T-helper 22 cell (primary cell): Measurements from ENCODE around the gene CHAC1.
"Not testable (repeated sequence)": the region's sequence is repeated elsewhere in the genome, so short reads cannot be mapped to it uniquely, and the experiment has no call there.

Experiments used
- DNase-seq: peaks from one replicate; pipeline ENCODE4 v3.0.0-alpha.2; 2020; ENCODE audit warnings: low read depth

CHAC1 gene

DNA sequence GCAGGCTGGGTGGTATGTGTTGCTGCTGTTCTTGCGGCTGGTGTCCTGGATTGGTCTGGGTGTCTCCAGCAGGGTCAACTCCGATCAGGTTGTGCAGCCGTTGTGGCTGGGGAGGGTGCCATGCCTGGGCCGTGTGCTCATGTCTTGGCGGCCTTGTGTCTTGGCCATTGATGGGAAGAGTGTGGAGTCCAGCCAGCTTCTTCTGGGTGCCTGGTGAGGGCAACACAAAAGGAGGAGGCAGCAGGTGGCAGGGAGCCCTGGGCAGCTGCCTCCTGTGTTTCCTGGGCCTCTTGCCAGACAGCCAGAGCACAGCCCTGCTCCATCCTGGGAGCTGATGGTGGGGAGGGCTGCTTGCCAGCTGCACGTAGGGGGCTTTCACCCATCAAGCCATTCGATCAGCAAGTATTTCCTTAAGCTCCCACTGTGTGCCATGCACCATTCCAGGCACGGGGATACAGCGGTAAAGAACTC lies 4.3 kb downstream of the CHAC1 start:
- DNase-seq = no peak

DNA sequence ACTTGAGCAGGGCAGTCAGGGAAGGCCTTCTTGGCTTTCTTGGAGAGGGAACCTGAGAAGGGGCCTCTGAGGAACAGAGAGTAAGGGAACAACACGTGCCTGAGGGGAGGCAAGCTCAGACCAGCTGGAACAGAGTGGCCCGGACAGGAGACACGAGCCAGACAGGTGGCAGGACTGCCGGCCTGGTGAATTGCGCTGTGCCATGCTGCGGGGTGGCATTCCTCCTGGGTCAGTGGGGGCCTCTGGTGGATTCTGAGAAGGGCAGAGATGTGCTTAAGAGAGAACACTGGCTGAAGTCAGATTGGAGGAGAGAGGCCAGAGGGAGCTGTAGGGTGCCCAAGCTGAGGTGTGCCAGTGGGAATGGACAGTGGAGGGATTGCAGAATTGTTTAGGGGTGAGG lies 4.9 kb downstream of the CHAC1 start:
- no peak for DNase-seq

DNA sequence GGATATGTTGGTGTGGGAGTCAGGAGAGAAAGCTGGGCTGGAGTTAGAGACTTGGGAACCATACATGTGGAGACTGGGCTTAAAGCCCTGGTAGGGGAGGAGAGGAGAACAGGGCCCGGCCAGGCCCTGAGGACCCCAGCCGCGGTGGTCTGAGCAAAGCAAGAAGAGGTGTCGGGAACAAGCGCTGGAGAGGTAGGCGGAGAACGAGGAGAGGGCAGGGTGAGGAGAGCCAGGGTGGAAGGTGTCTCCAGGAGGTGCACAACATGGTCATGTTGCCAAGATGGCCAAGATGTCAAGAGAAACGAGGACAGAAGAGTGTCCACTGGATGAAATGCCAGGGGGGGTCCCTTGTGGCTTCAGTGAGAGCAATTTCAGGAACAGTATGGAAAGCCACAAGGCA lies 5.5 kb downstream of the CHAC1 start:
- no peak for DNase-seq

DNA sequence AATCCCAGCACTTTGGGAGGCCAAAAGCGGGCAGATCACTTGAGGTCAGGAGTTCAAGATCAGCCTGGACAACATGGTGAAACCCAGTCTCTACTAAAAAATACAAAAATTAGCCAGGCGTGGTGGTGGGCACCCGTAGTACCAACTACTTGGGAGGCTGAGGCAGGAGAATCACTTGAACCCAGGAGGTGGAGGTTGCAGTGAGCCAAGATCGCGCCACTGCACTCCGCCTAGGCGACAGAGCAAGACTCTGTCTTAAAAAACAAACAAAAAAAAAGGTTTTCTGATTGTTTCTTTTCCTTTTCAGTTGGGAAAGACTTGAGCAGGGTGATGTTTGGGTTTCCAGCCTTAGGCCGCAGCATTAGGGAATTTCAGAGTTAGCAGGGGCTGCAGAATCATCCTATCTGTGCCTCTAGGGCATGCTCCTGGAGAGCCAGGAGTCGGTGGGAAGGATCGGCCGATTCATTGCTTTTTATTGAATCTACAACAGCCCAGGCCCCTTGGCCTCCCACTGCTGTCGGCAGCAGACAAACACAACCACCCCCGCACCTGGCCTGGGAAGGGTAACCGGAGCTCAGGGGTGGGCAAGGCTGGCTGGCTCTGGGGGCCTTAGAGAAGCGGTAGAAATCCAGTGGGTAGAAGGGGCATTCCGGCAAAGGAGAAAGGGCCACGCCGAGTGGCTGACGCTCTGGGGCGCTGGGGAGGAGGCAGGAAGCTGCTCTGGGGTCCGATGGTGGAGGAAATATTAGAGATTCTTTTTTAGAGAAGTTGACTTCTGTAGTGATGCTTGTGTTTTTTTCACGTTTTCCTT lies 6.3 kb downstream of the CHAC1 start:
- no peak for DNase-seq

DNA sequence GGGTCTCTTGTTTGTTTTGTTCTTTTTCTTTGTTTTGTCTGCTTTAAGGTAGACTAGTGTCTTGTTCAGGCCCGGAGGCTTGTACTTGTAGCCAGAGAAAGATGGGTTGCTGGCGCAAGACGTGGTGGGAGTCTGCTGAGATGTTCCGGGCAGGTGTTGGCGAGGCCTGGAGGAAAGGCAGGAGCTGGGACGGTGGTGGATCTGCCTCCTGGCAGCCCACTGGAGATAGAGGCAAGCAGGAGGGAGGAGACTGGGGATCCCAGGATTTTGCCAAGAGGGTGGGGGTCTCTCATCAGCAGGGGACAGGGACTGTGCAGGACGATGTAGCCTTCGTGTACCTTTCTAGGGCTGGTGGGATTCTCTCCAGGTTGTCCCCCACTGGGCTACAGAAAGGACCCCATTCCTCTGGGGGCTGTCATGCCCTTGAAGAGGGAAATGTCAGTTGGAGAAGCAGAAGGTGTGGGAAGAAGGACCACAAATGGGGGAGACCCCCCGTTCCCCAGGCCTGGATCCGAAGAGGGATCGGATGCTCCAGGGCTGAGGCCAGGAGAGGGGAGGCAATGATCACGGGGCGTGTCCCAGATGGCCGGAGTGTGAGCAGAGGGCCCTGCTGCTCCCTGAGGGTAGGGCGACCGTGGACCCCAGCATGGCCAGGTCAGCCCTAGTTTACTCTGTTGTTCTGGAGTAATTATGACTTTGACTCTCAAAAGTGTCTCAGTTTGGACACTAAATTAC lies 7.0 kb downstream of the CHAC1 start:
- DNase-seq = no peak

DNA sequence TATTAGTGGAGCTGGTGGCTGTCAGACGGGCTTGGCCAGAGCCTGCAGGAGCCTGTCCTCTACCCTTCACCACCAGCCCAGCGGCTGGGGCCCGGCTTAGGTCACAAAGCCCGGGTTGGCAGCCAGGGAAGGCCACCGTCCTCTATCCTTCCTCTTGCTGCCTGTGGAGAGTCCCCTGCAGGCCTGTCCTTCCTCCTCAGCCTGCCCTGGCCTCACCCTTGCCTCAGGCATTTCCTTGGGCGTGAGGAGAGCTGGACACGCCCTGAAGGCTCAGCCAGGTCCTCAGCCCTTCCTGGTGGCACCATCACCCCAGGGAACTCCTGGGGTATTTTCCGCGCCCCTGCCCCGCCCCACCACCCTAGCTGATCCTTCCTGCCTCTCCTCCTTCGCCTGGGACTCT lies 7.7 kb downstream of the CHAC1 start:
- no peak for DNase-seq

DNA sequence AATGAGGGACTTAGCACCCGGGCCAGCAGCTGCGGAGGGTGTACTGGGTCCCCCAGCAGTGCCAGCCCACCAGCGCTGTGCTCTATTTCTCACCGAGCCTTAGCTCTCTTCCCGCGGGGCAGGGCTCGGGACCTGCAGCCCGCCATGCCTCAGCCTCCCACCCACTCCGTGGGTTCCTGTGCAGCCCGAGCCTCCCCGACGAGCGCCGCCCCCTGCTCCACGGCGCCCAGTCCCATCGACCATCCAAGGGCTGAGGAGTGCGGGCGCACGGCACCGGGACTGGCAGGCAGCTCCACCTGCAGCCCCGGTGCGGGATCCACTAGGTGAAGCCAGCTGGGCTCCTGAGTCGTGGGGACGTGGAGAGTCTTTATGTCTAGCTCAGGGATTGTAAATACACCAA lies 8.5 kb downstream of the CHAC1 start:
- DNase-seq = not testable (repeated sequence)

DNA sequence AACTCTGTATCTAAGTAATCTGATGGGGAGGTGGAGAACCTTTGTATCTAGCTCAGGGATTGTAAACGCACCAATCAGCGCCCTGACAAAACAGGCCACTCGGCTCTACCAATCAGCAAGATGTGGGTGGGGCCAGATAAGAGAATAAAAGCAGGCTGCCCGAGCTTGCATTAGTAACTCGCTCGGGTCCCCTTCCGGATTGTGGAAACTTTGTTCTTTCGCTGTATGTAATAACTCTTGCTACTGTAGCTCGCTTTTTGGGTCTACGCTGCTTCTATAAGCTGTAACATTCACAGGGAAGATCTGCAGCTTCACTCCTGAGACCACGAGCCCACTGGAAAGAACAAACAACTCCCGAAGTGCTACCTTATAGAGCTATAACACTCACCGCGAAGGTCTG lies 9.0 kb downstream of the CHAC1 start:
- DNase-seq = not testable (repeated sequence)

DNA sequence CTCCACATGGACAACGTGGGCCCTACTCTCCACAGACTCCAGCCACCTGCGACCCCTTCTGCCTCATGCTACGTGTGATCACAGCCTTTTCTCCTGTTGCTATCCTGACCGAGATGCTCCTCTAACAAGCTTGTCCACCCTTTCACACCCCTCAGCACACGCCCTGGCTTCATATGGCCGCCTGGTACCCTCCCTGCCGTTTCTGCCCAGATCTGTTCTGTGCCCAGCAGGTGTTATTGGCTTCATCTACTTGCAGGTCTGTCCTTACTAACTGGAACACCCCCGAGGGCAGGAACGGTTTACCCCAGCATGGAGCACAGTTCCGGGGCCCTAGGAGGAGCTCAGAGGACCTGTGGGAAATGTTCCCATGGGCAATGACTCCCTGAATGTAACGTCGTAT lies 9.9 kb downstream of the CHAC1 start:
- no peak for DNase-seq

DNA sequence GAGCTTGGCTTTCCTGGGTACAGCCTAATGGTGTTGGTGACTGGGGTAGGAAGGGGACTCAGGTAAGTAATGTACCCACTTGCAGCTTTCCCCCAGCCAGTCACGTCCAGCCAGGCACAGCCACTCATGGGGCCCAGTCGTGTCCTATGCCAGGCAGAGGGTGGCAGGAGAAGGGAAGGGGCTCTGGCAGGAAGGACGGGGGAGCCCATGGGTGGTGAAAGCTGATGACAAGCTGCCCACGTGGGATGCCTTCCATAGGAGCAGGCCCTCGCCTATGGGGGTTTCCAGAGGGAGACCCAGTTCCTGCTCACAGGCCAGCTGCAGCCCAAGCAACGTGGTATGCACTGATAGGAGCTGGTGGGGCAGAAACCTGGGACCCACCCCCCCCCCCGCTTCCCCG lies 10.7 kb downstream of the CHAC1 start:
- no peak for DNase-seq

DNA sequence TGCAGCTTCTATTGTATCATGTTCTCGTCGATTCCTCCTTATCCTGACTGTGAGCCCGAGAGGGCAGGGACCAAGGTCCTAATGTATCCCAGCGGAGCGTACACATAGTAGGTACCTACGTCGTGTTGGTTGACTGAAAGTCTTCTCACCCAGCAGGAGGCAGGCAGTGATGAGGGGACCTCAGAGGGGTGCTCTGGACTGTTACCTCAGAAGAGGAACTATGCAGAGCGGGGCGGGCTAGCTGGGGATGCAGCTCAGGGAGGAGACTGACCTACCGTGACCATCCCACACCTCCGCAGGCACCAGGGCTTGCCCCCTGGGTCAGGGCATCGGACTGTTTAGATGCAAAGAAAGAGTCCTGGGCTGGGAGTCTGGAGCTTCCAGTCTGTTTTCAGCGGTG lies 11.4 kb downstream of the CHAC1 start:
- no peak for DNase-seq

DNA sequence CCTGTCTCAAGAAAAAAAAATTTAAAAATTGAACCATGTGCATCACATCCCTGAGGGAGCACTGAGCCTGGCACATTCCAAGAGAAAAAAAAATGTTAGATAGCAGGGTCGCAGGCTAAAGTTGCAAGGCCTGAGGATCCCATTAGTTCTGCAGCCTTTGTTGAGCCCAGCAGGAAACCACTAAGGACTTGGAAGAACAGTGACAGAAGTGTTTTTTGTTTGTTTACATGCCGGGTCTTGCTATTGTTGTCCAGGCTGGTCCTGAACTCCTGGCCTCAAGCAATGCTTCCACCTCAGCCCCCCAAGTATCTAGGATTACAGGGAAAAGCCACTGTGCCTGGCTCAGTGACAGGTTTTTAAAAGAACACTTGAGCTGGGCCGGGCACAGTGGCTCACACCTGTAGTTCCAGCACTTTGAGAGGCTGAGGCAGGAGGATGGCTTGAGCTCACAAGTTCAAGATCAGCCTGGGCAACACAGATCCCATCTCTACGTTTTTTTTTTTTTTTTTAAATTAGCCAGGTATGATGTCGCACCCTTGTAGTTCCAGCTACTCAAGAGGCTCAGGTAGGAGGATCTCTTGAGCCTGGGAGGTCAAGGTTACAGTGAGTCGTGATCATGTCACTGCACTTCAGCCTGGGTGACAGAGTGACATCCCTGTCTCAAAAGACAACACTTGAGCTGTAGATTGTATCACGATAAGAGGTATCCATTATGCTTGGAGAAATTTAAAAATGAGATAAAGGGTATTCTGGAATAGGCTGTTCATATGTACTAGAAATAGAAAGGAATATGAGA lies 15.2 kb downstream of the CHAC1 start:
- DNase-seq = no peak

DNA sequence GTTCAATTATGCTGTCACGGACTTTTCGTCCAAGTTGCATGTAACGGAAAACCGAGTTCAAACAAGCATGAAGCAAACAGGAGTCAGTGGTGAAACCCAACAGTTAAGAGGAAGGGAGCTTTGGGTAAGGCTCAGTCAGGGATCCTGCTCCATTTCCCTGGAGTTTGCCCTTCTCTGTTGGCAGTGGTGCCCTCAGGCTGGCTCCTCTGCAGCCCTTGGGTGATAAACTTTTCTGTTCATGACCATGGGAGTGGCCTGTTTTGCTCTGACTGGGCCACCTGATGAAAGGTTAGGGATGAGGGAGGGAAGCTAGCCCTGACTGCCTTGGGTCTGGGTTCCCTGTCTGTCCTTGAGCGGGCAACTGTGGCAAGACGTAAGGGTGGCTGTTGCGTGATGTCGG lies 16.1 kb downstream of the CHAC1 start:
- DNase-seq = no peak

DNA sequence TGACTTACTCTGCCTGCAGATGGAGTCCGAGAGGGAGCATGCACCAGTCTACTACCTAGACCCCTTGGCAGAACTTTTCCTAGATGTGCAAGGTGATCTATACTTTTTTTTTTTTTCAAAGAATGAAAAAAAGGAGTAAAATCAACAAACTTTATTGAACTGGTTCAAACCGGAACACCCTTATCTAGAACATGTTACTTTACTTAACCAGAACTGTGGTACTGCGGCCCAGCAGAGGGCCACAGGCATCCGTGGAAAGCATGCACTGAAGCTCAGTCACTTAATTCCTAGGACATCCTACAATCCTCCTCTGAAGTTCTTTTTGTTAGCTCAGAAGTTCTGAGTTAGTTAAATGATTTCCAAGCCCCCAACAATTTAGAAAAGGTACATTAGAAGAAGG lies 21.6 kb downstream of the CHAC1 start:
- no peak for DNase-seq

DNA sequence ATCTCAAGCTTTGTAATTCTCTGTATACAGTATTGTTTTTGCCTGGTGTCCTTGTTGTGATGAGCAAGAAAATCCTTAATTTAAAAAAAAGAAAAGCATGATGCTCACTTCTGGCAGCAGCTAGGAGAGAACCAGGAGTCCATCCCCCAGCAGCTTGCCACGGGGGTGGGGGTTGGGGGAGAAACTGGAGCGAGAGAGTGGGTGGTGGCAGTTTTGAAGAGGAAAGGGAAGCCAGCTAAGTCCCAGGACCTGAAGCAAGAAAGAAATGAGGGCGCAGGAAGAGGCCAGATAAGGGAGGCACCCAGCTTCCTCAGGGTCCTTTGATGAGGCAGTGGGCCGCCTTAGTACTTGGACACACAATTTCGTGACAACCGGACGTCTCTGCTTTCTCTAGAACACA lies 23.5 kb downstream of the CHAC1 start:
- DNase-seq = no peak

DNA sequence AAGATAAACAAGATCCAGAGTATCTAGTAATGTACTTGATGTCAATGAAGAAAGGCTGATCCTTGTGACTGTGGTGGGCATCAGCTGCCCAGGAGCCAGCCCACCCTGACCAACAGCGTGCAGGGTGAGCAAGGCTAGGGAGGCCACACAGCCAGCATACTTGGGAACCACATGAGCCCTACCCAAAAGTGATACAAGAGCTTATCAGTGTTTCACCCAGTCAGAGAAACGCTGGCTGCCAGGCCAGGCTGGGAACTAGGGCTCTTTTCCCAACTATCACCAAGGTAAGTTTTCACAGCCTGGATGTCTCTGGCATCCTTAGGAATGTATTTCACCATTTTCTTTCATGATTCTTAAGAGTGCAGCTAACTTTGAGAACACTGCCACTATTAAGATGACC lies 24.9 kb downstream of the CHAC1 start:
- DNase-seq = no peak

DNA sequence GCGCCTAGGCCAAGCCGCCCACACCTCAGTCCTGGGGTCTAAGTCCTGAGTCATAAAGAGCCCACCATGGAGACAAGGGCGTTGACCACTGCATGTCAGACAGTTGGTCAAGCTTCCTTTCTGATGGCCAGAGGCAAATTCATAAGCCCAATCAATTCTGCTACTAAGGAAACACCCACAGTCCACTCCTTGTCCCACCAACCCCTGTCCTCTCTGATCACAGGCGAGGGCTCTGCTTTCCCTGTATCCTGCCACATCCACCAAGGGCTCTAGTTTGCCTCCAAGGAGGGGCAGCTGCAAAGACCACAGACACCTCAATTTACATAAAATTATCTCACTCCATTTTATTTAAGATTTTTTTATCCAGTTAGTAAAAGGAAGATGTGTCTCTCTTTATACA lies 25.3 kb downstream of the CHAC1 start:
- no peak for DNase-seq

DNA sequence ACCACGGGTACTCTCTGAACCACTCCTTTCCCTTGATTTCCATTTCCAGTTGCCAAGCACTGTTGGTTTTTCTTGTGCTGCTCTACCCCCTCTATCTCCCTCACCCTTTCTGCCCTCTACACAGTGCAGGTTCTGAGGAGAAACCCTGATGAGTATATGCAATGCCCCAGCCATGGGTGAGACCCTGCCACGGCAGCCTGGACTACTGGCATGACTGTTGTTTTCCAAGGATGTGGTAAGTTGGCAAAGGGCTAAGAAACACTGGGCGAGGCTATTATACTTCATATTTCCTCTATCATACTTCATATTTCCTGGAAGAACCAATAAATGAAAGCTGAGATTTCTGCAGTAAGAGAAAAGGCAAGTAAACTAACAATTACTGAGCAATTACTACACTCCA lies 27.9 kb downstream of the CHAC1 start:
- no peak for DNase-seq

DNA sequence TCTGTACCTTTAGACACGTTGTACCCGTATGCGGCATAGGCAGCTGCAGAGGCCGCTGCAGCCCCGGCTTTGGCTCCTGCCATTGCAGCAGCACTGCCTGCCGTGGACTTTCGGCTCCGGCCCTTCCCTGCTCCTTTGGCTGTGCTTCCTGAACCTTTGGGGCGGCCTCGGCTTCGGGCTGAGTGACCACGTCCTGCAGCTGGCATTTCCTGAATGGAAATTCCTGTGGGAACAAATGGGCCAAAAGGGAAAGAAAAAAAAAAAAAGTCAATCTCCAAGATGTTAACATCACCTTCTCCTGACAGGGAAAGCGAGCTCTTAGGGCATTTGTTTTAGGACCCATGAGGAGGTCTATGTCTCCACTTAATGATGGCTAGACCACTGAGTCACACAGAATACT lies 29.6 kb downstream of the CHAC1 start:
- no peak for DNase-seq

DNA sequence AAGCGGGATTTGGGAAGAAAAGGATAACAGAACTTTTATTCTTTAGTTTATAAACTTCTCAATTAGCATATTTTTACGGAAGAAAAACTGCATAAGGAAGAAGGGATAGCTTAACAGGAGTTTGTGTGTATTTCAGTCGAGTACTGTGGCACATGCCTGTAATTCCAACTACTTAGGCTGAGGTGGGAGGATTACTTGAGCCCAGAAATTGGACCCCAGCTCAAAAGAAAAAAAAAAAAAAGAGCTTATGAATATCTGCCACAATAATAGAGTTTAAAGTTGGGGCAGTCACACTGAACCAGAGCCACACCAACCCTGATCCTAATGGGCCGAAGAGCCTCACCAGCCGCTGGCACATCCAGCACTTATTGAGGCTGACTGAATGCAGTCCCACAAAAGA lies 31.1 kb downstream of the CHAC1 start:
- no peak for DNase-seq

DNA sequence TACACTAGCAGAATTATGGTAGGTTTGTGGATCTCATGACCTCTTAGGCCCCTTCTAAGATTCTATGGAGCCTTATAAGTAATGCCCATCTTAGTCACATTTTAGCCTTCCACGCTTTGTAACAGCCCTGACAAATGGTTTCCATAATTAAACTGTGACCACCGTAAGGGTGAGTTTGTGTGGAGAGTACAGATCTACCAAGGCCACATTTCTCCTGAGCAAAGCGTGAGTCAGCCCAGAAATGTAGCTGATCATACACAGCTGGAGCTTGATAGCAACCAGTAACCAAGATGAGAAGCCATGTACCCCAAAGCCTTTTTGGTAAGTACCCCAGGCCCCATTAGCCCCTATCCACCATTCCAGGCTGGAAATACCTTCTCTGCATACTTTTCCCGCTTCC lies 31.7 kb downstream of the CHAC1 start:
- no peak for DNase-seq

DNA sequence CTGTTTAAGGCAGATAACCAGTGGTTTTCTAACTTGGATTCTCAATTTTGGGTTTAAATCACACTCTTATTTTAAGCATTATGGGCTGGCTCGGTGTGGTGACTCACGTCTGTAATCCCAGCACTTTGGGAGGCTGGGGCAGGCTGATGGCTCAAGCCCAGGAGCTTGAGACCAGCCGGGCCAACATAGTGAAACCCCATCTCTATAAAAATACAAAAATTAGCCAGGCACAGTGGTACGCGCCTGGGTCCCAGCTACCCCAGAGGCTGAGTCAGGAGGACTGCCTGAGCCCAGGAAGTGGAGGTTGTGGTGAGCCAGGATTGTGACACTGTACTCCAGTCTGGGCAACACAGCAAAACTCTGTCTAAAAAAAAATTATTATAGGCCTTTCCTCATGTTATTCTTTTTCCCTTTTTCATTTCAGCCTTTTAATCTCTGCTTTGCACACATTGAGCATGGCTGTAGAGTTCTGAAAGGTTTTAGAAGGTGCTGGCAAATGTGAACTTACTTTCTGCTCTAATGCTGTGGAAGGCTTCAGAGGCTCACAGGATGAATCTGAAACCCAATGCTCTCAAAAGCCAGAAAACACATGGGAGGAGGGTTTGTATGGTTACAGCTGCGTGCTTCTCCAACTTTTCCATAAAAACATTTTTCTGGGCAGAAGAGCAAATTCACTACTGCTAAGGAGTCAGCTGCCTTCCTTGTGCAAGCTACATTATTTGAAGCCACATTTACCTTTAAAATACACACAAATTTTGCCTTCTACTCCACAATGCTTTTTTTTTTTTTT lies 32.5 kb downstream of the CHAC1 start:
- DNase-seq = no peak
